Peyer's patch (tissue), 4 donors: Measurements from ENCODE around the gene PHKG1. TPM values are rescaled to one million over a fixed set of nuclear protein-coding genes. Genes with fewer than 3 reads are reported as not detected.
"Not testable (repeated sequence)": the region's sequence is repeated elsewhere in the genome, so short reads cannot be mapped to it uniquely, and the experiment has no call there.

Experiments used
- DNase-seq, 3 donors: peaks; one replicate each; pipeline ENCODE4 v3.0.0-alpha.2; 2017 to 2019
- H3K27ac ChIP-seq, 4 donors: fragments of 200-600 bp; sonication (generic); one replicate each; pipeline ENCODE4 v1.5.1; 2016 to 2019
- H3K27me3 ChIP-seq, 2 donors: fragments of 200-600 bp; sonication (generic); one replicate each; pipeline ENCODE4 v1.5.1; 2019
- H3K36me3 ChIP-seq, 3 donors: fragments of 200-600 bp; sonication (generic); one replicate each; pipeline ENCODE4 v1.5.1; 2016 to 2019
- H3K4me1 ChIP-seq, 4 donors: fragments of 200-600 bp; sonication (generic); one replicate each; pipeline ENCODE4 v1.5.1; 2016 to 2019
- H3K4me3 ChIP-seq, 4 donors: fragments of 200-600 bp; sonication (generic); 1 replicate in 3 of 4; 2 replicates in 1 of 4; pipeline ENCODE4 v1.5.1; 2016 to 2019; ENCODE audit warnings: mild to moderate bottlenecking in 1 of 4
- H3K9me3 ChIP-seq, 4 donors: fragments of 200-600 bp; sonication (generic); one replicate each; pipeline ENCODE4 v1.5.1; 2016 to 2019; ENCODE audit warnings: mild to moderate bottlenecking in 1 of 4
- CTCF ChIP-seq, 6 experiments: fragments of 450-650 bp in 4 of 6; fragments of 200-600 bp in 2 of 6; sonication (generic) in 1 of 6; IDR thresholded peaks; one replicate each; pipeline ENCODE4 v1.5.1; 2017 to 2019; ENCODE audit warnings: antibody characterized with exemption in 6 of 6, mild to moderate bottlenecking in 3 of 6, moderate library complexity in 1 of 6
- POLR2A ChIP-seq, 2 donors: fragments of 450-650 bp; IDR thresholded peaks; one replicate each; pipeline ENCODE4 v1.5.1; 2017; ENCODE audit warnings: antibody characterized with exemption in 2 of 2, mild to moderate bottlenecking in 2 of 2, moderate library complexity in 2 of 2
- total RNA-seq, 4 donors: library from RNA; depleted of rRNA; stranded (reverse); fragments of >200 nt; gene quantifications; one replicate each; pipeline ENCODE4 v1.1.0, GENCODE V29; 2016

Gene PHKG1
- total RNA-seq, 4 donors from 2014 or later: 1.1 to 8.3 (median 4.0) TPM

- Histone ChIP-seq H3K27ac (no peak within 1 kb of the TSS), H3K27me3 (no peaks in the 10 kb centered on the region), H3K36me3 (no peaks in the 10 kb centered on the region), H3K4me1 (no peaks in the 10 kb centered on the region), H3K4me3 (no peak within 1 kb of the TSS), H3K9me3 (no peaks in the 10 kb centered on the region)
- TF ChIP-seq POLR2A (IDR thresholded peaks at IDR 0.05): no peak
- TF ChIP-seq CTCF (IDR thresholded peaks at IDR 0.05): no peak
- DNase-seq: no peak
These were observed 23.2 kb upstream of the PHKG1 start, which contains the start of gene NUPR2 for GRCh38 chr7:56115852-56116538. NUPR2 (minus strand) TSS chr7:56116417; CDS start chr7:56116314, 103 bp downstream.

DNA sequence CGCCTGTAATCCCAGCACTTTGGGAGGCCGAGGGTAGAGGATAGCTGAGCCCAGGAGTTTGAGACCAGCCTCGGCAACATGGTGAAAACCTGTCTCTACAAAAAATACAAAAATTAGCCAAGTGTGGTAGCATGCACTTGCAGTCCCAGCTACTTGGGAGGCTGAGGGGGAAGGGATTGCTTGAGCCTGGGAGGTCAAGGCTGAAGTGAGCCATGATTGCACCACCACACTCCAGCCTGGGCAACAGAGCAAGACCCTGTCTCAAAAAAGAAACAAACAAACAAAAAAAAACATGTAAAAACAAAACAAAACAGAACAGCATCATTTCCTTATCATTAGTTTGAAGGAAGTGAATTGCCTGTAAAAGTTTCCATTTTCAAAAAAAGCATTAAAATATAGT lies 19.5 kb upstream of the PHKG1 start:
- DNase-seq, H3K27me3 ChIP-seq, H3K27ac ChIP-seq, H3K36me3 ChIP-seq, H3K9me3 ChIP-seq, H3K4me1 ChIP-seq, H3K4me3 ChIP-seq: not testable (repeated sequence)

- H3K4me3 ChIP-seq: no peak overlapping the region
- no peaks in the 10 kb centered on the region for H3K27me3 ChIP-seq
- no peaks in the 10 kb centered on the region for H3K36me3 ChIP-seq
- no peak overlapping the region for H3K27ac ChIP-seq
- TF ChIP-seq POLR2A (IDR thresholded peaks at IDR 0.05): no peak
- TF ChIP-seq CTCF (IDR thresholded peaks at IDR 0.05): no peak
- peak in 1 of 3 donors; percentile 0 for DNase-seq
- H3K4me1 ChIP-seq: no peaks in the 10 kb centered on the region
- no peaks in the 10 kb centered on the region for H3K9me3 ChIP-seq
These were observed 17.9 kb upstream of the PHKG1 start for GRCh38 chr7:56110611-56111010.

DNA sequence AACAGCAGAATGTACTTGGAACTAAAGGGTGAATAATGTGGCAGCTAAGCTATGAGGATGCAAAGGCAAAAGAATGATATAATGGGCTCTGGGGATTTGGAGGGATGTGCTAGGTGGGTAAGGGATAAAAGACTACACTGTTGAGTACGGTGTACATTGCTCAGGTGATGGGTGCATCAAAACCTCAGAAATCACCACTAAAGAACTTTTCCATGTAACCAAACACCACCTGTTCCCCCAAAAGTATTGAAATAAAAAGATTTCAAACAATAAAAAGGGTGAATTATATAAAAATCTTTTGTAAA lies 15.2 kb upstream of the PHKG1 start:
- Histone ChIP-seq H3K36me3 (peaks cover 0 to 15% (median 0%) of the 10 kb centered on the region in 3 donors), H3K4me1 (peaks cover 3 to 9% (median 4%) of the 10 kb centered on the region in 4 donors), H3K27me3 (no peaks in the 10 kb centered on the region), H3K9me3 (no peaks in the 10 kb centered on the region), H3K4me3 (no peak overlapping the region), H3K27ac (no peak overlapping the region)
- no peak for DNase-seq
- TF ChIP-seq POLR2A (IDR thresholded peaks at IDR 0.05) (no peak), CTCF (IDR thresholded peaks at IDR 0.05) (no peak)

DNA sequence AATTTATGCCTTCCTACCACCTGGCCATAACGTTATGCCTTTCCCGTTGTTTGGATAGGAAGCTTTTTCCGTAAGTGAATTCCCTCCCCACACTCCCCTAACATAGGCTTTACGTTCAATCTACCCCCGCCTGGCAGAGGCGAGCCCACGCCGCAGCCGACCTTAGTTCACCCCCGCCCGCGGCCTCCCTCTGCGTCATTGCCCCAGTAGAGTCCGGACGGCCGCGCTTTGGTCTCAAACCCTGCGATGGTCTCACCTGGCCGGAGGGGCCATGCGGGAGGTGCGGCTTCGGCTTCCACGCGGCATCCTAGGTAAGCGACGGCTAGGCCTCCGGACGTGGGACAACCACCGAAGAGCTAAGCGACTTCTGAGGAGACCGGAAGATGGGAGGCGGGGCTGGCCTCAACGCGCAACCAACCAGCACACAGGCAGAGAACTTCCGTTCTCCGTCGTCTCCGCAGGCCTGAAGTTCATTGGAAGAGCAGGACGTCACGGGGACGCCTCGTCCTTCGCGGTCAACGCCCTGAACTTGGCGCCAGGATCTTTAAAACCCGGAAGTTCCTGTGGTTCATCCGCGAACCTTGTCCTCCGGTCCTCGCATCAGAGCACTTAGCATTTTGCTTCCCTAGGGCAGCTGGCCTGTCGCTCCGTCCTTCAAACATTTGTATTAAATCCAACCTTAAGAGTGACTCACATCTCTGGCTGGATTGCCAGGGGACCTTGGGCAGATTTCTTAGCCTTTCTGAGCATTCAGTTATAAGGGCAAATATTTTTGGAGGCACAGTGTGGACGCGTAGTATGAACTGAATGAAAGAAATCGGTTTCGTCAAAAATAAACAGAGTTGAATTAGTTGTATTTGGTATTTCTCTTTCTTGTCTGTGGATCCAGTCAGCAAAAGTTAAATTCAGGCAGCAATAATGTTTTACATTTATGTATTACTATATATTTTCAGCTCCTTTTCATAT lies 13.6 kb upstream of the PHKG1 start, which contains the start of gene CHCHD2:
Gene CHCHD2, minus strand, starts transcription at position 369 of the 966 bp plus-strand sequence. Its CDS starts 63 bp downstream, at position 306.
- peaks cover 0 to 30% (median 0%) of the 10 kb centered on the region in 3 donors for H3K36me3 ChIP-seq
- H3K27ac ChIP-seq: peak within 1 kb of the TSS; percentile 82 to 96 (median 90)
- peaks cover 3 to 9% (median 4%) of the 10 kb centered on the region in 4 donors for H3K4me1 ChIP-seq
- peak; percentile 94 to 99 (median 95) for DNase-seq
- TF ChIP-seq POLR2A (IDR thresholded peaks at IDR 0.05) (peak; percentile 91 to 93), CTCF (IDR thresholded peaks at IDR 0.05) (no peak)
- H3K4me3 ChIP-seq: peak within 1 kb of the TSS; percentile 71 to 92 (median 79)
- no peaks in the 10 kb centered on the region for H3K9me3 ChIP-seq
- no peaks in the 10 kb centered on the region for H3K27me3 ChIP-seq

DNA sequence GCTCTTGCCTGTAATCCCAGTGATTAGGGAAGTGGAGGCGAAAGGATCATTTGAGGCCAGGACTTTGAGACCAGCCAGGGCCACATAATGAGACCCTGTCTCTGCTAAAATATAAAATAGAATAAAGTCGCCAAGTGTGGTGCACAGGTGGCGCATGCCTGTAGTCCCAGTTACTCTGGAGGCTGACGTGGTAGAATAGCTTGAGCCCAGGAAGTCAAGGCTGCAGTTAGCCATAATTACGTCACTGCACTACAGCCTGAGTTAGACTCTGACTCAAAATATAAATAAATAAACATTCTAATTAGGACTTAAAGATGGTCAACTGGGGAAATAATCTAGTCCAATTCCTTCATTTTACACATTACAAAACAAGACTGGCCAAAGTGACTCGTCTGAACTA lies 12.8 kb upstream of the PHKG1 start:
- Histone ChIP-seq H3K27ac (peak overlapping the region; percentile 82 to 96 (median 90)), H3K4me1 (peaks cover 3 to 9% (median 4%) of the 10 kb centered on the region in 4 donors), H3K27me3 (no peaks in the 10 kb centered on the region), H3K4me3 (peak overlapping the region; percentile 71 to 92 (median 79)), H3K36me3 (peaks cover 0 to 39% (median 0%) of the 10 kb centered on the region in 3 donors), H3K9me3 (no peaks in the 10 kb centered on the region)
- DNase-seq: peak in 1 of 3 donors; percentile 56
- no peak for TF ChIP-seq CTCF (IDR thresholded peaks at IDR 0.05)
- no peak for TF ChIP-seq POLR2A (IDR thresholded peaks at IDR 0.05)

- H3K4me3 ChIP-seq, H3K4me1 ChIP-seq, H3K27ac ChIP-seq, H3K27me3 ChIP-seq, H3K9me3 ChIP-seq: not testable (repeated sequence)
- peaks cover 0 to 49% (median 0%) of the 10 kb centered on the region in 3 donors for H3K36me3 ChIP-seq
- DNase-seq: peak in 1 of 3 donors; percentile 3
These were observed 11.4 kb upstream of the PHKG1 start for GRCh38 chr7:56104138-56104537.
